Esophagus mucosa (tissue), 1 donor: ENCODE measurements around the gene SYT9. TPM values are rescaled to one million over a fixed set of nuclear protein-coding genes. Genes with fewer than 3 reads are reported as not detected.
A peak's percentile ranks its signal among the peaks of the same experiment; 100 is the strongest.
"Not testable (repeated sequence)": the region's sequence is repeated elsewhere in the genome, so short reads cannot be mapped to it uniquely, and the experiment has no call there.

Source experiments
- ATAC-seq: fragments of 200-7000 bp; cut with Tn5 transposase; one replicate; pipeline ENCODE4 v1.9.1; 2020
- total RNA-seq: library from RNA; stranded (reverse); gene quantifications from one replicate; pipeline ENCODE4 v1.2.4, GENCODE V29; 2023
- donor health status: DM: yes; HTN: yes; CAD: no.

SYT9 gene
- total RNA-seq, 1 donor from 2014 or later: not detected

GRCh38 chr11:7512525-7513233, 261.0 kb downstream of the SYT9 start:
- peak; percentile 46 for ATAC-seq

- peak; percentile 94 for ATAC-seq
Measured at GRCh38 chr11:7513234-7514098, 261.8 kb downstream of the SYT9 start, which contains the start of gene PPFIBP2. PPFIBP2 (plus strand) TSS chr11:7513999; CDS start chr11:7549476, 35,477 bp downstream.

- peak; percentile 52 for ATAC-seq
Measured at GRCh38 chr11:7514099-7514591, 262.4 kb downstream of the SYT9 start.

GRCh38 chr11:7515447-7515886, 263.8 kb downstream of the SYT9 start:
- ATAC-seq: no peak

GRCh38 chr11:7516475-7516874, 264.8 kb downstream of the SYT9 start:
- no peak for ATAC-seq

- ATAC-seq: not testable (repeated sequence)
Measured at GRCh38 chr11:7517743-7518142, 266.0 kb downstream of the SYT9 start.

Other genes starting within 250 kb of the SYT9 start
- 0.88 TPM for gene ZNF214, start 231.6 kb upstream of the SYT9 start, total RNA-seq
- gene NLRP14, start 231.4 kb upstream of the SYT9 start, total RNA-seq: not detected
- not detected for gene RBMXL2, start 162.9 kb upstream of the SYT9 start, total RNA-seq
- 0.92 TPM for gene OLFML1, start 233.6 kb downstream of the SYT9 start, total RNA-seq